ENCODE data around the gene MYO1D.
A peak's percentile ranks its signal among the peaks of the same experiment; 100 is the strongest.
"Not testable (repeated sequence)": the region's sequence is repeated elsewhere in the genome, so short reads cannot be mapped to it uniquely, and the experiment has no call there.

Gene MYO1D

GRCh38 chr17:32536736-32537643 is 339.9 kb downstream of the MYO1D start:
- Mint-ChIP-seq H3K4me1 (ENCODE audit: low read depth) (peaks cover 8% of the 10 kb centered on the region), H3K4me3 (no peak overlapping the region), H3K27ac (no peak overlapping the region), H3K27me3 (no peaks in the 10 kb centered on the region), H3K36me3 (ENCODE audit: low read depth) (no peaks in the 10 kb centered on the region), H3K9me3 (no peaks in the 10 kb centered on the region)

- no peak overlapping the region for H3K27ac Mint-ChIP-seq
- H3K36me3 Mint-ChIP-seq (ENCODE audit: low read depth): no peaks in the 10 kb centered on the region
These were observed 343.6 kb downstream of the MYO1D start for GRCh38 chr17:32533296-32533695.

GRCh38 chr17:32529604-32530003 is 347.3 kb downstream of the MYO1D start:
- Mint-ChIP-seq H3K36me3 (ENCODE audit: low read depth) (no peaks in the 10 kb centered on the region), H3K27me3 (no peaks in the 10 kb centered on the region), H3K27ac (peak overlapping the region; percentile 26), H3K9me3 (no peaks in the 10 kb centered on the region), H3K4me1 (ENCODE audit: low read depth) (peaks cover 45% of the 10 kb centered on the region), H3K4me3 (no peak overlapping the region)

More at GRCh38 chr17:32533296-32533695, 343.6 kb downstream of the MYO1D start:
- Mint-ChIP-seq H3K4me3 (no peak overlapping the region), H3K27me3 (no peaks in the 10 kb centered on the region), H3K9me3 (no peaks in the 10 kb centered on the region), H3K4me1 (ENCODE audit: low read depth) (peaks cover 24% of the 10 kb centered on the region)

- Mint-ChIP-seq H3K27me3 (no peaks in the 10 kb centered on the region), H3K27ac (peak overlapping the region; percentile 71), H3K36me3 (ENCODE audit: low read depth) (no peaks in the 10 kb centered on the region), H3K4me3 (no peak overlapping the region), H3K4me1 (ENCODE audit: low read depth) (peaks cover 51% of the 10 kb centered on the region), H3K9me3 (no peaks in the 10 kb centered on the region)
These were observed 348.1 kb downstream of the MYO1D start for GRCh38 chr17:32528825-32529224.

GRCh38 chr17:32527146-32527545 is 349.8 kb downstream of the MYO1D start:
- H3K27me3 Mint-ChIP-seq: no peaks in the 10 kb centered on the region
- H3K4me1 Mint-ChIP-seq (ENCODE audit: low read depth): peaks cover 60% of the 10 kb centered on the region
- H3K9me3 Mint-ChIP-seq: peaks cover 4% of the 10 kb centered on the region
- peak overlapping the region; percentile 33 for H3K27ac Mint-ChIP-seq
- H3K36me3 Mint-ChIP-seq (ENCODE audit: low read depth): no peaks in the 10 kb centered on the region
- no peak overlapping the region for H3K4me3 Mint-ChIP-seq

- peaks cover 4% of the 10 kb centered on the region for H3K9me3 Mint-ChIP-seq
- H3K36me3 Mint-ChIP-seq (ENCODE audit: low read depth): no peaks in the 10 kb centered on the region
- no peak overlapping the region for H3K4me3 Mint-ChIP-seq
- H3K4me1 Mint-ChIP-seq (ENCODE audit: low read depth): peaks cover 71% of the 10 kb centered on the region
- no peaks in the 10 kb centered on the region for H3K27me3 Mint-ChIP-seq
- H3K27ac Mint-ChIP-seq: peak overlapping the region; percentile 98
These were observed 351.8 kb downstream of the MYO1D start for GRCh38 chr17:32525122-32525521.

GRCh38 chr17:32524553-32524880 is 352.4 kb downstream of the MYO1D start:
- H3K27ac Mint-ChIP-seq: peak overlapping the region; percentile 98
- not testable (repeated sequence) for H3K27me3 Mint-ChIP-seq; H3K36me3 Mint-ChIP-seq (ENCODE audit: low read depth); H3K9me3 Mint-ChIP-seq
- H3K4me1 Mint-ChIP-seq (ENCODE audit: low read depth): peaks cover 77% of the 10 kb centered on the region
- H3K4me3 Mint-ChIP-seq: peak overlapping the region; percentile 73

GRCh38 chr17:32523827-32524552 is 352.9 kb downstream of the MYO1D start:
- no peaks in the 10 kb centered on the region for H3K36me3 Mint-ChIP-seq (ENCODE audit: low read depth)
- H3K4me3 Mint-ChIP-seq: peak overlapping the region; percentile 73
- peaks cover 78% of the 10 kb centered on the region for H3K4me1 Mint-ChIP-seq (ENCODE audit: low read depth)
- peaks cover 4% of the 10 kb centered on the region for H3K9me3 Mint-ChIP-seq
- no peaks in the 10 kb centered on the region for H3K27me3 Mint-ChIP-seq
- H3K27ac Mint-ChIP-seq: peak overlapping the region; percentile 98

- peak overlapping the region; percentile 98 for H3K27ac Mint-ChIP-seq
- H3K36me3 Mint-ChIP-seq (ENCODE audit: low read depth): no peaks in the 10 kb centered on the region
- H3K27me3 Mint-ChIP-seq: no peaks in the 10 kb centered on the region
- H3K4me3 Mint-ChIP-seq: peak overlapping the region; percentile 73
- peaks cover 4% of the 10 kb centered on the region for H3K9me3 Mint-ChIP-seq
- H3K4me1 Mint-ChIP-seq (ENCODE audit: low read depth): peaks cover 78% of the 10 kb centered on the region
These were observed 353.8 kb downstream of the MYO1D start for GRCh38 chr17:32523017-32523680.

GRCh38 chr17:32520737-32521404 is 356.1 kb downstream of the MYO1D start:
- H3K36me3 Mint-ChIP-seq (ENCODE audit: low read depth): no peaks in the 10 kb centered on the region
- no peaks in the 10 kb centered on the region for H3K27me3 Mint-ChIP-seq
- H3K4me1 Mint-ChIP-seq (ENCODE audit: low read depth): peaks cover 94% of the 10 kb centered on the region
- H3K27ac Mint-ChIP-seq: peak overlapping the region; percentile 94
- peaks cover 4% of the 10 kb centered on the region for H3K9me3 Mint-ChIP-seq
- H3K4me3 Mint-ChIP-seq: peak overlapping the region; percentile 12

- H3K36me3 Mint-ChIP-seq (ENCODE audit: low read depth): no peaks in the 10 kb centered on the region
- peaks cover 4% of the 10 kb centered on the region for H3K9me3 Mint-ChIP-seq
- peaks cover 94% of the 10 kb centered on the region for H3K4me1 Mint-ChIP-seq (ENCODE audit: low read depth)
- H3K27me3 Mint-ChIP-seq: no peaks in the 10 kb centered on the region
- H3K4me3 Mint-ChIP-seq: peak overlapping the region; percentile 85
- H3K27ac Mint-ChIP-seq: peak overlapping the region; percentile 94
These were observed 356.7 kb downstream of the MYO1D start for GRCh38 chr17:32520104-32520701.

GRCh38 chr17:32519228-32520103 is 357.5 kb downstream of the MYO1D start:
- Mint-ChIP-seq H3K27me3 (no peaks in the 10 kb centered on the region), H3K9me3 (peaks cover 4% of the 10 kb centered on the region), H3K36me3 (ENCODE audit: low read depth) (no peaks in the 10 kb centered on the region), H3K4me3 (peak overlapping the region; percentile 85), H3K4me1 (ENCODE audit: low read depth) (peaks cover 94% of the 10 kb centered on the region), H3K27ac (peak overlapping the region; percentile 94)

- peaks cover 89% of the 10 kb centered on the region for H3K4me1 Mint-ChIP-seq (ENCODE audit: low read depth)
- peaks cover 4% of the 10 kb centered on the region for H3K9me3 Mint-ChIP-seq
- H3K27me3 Mint-ChIP-seq: no peaks in the 10 kb centered on the region
- H3K4me3 Mint-ChIP-seq: peak overlapping the region; percentile 85
- H3K36me3 Mint-ChIP-seq (ENCODE audit: low read depth): no peaks in the 10 kb centered on the region
- H3K27ac Mint-ChIP-seq: peak overlapping the region; percentile 68
These were observed 358.2 kb downstream of the MYO1D start for GRCh38 chr17:32518646-32519227.
